HepG2 (cell line): Measurements from ENCODE around the gene TSPYL1. TPM values are rescaled to one million over a fixed set of nuclear protein-coding genes. Genes with fewer than 3 reads are reported as not detected.

Experiments used
- ATAC-seq: fragments of 200-7000 bp; cut with Tn5 transposase; 3 replicates; pipeline ENCODE4 v1.9.1; 2020; ENCODE audit warnings: mild to moderate bottlenecking, moderate library complexity
- BruUV-seq: library from RNA; stranded (reverse); fragments of 400-500 nt; replicated peaks from 2 replicates; lab custom pipeline; 2021; lab: Mats Ljungman, UMichigan
- CTCF ChIA-PET: fragments of 300-600 bp; formaldehyde crosslinking; extraction: SDS; loops from one replicate; lab custom pipeline; 2021; ENCODE audit warnings: low total read pairs, inconsistent platforms, low intra/inter-chr PET ratio; lab: Yijun Ruan, JAX
- POLR2A ChIA-PET: fragments of 350-600 bp; sonication (Branson Sonifier 250); formaldehyde crosslinking; loops from one replicate; lab custom pipeline; 2020; ENCODE audit warnings: antibody characterized with exemption, inconsistent platforms; lab: Yijun Ruan, JAX
- DNase-seq: peaks from one replicate; pipeline ENCODE4 v3.0.0-alpha.2; 2015; ENCODE audit warnings: low spot score
- FAIRE-seq: peaks from 3 replicates; lab custom pipeline; 2011; peaks lifted over from hg19 to GRCh38; lab: Jason Lieb, UNC
- H2AFZ ChIP-seq: one replicate; pipeline ENCODE4 v1.6.1; 2011; ENCODE audit warnings: low read length, inconsistent platforms
- H3K27ac ChIP-seq: fragments of 300-600 bp; 3 replicates; pipeline ENCODE4 v1.8.0; 2011; ENCODE audit warnings: mixed run types, mild to moderate bottlenecking, mixed read lengths, low read length, inconsistent platforms; ENCODE audit not compliant: insufficient read depth; ENCODE audit errors: extremely low read length
- H3K27me3 ChIP-seq, 2 experiments: fragments of 200-600 bp in 1 of 2; 2 replicates in 1 of 2; 3 replicates in 1 of 2; pipeline versions ENCODE4 v1.6.0 to v1.8.0; 2011; ENCODE audit warnings: low read length in 2 of 2, mild to moderate bottlenecking in 2 of 2, moderate library complexity in 2 of 2, inconsistent platforms in 1 of 2; ENCODE audit not compliant: insufficient read depth in 2 of 2, control insufficient read depth in 1 of 2
- H3K36me3 ChIP-seq, 2 experiments: fragments of 200-600 bp in 1 of 2; replicated peaks in 1 of 2; 2 replicates in 1 of 2; 3 replicates in 1 of 2; pipeline versions ENCODE4 v1.5.1 to v1.8.0; 2011; ENCODE audit warnings: low read length in 2 of 2, inconsistent platforms in 1 of 2; ENCODE audit not compliant: insufficient read depth in 2 of 2, control insufficient read depth in 1 of 2
- H3K4me1 ChIP-seq: 2 replicates; pipeline ENCODE4 v1.5.1; 2012; ENCODE audit warnings: low read length, inconsistent platforms; ENCODE audit not compliant: insufficient read depth
- H3K4me2 ChIP-seq: 2 replicates; pipeline ENCODE4 v1.6.0; 2011; ENCODE audit warnings: low read depth, low read length, inconsistent platforms
- H3K4me3 ChIP-seq, 3 experiments: fragments of 200-600 bp in 1 of 3; sonication (generic), shearing (Covaris generic) in 1 of 3; replicated peaks in 1 of 3; 2 replicates each; pipeline ENCODE4 v1.5.1; 2011 to 2016; ENCODE audit warnings: low read length in 3 of 3, inconsistent platforms in 2 of 3, low read depth in 2 of 3, mild to moderate bottlenecking in 2 of 3, control low read depth in 1 of 3, mixed read lengths in 1 of 3; ENCODE audit not compliant: insufficient read depth in 1 of 3
- H3K79me2 ChIP-seq: one replicate; pipeline ENCODE4 v1.6.1; 2011; ENCODE audit warnings: low read length, inconsistent platforms; ENCODE audit not compliant: insufficient read depth
- H3K9ac ChIP-seq: 2 replicates; pipeline ENCODE4 v1.6.0; 2011; ENCODE audit warnings: mild to moderate bottlenecking, low read depth, low read length, inconsistent platforms; ENCODE audit not compliant: insufficient read depth
- H3K9me3 ChIP-seq: 2 replicates; pipeline ENCODE4 v1.5.1; 2012; ENCODE audit warnings: mild to moderate bottlenecking, low read length
- H4K20me1 ChIP-seq: 2 replicates; pipeline ENCODE4 v1.6.0; 2011; ENCODE audit warnings: inconsistent platforms, mild to moderate bottlenecking, low read length, moderate library complexity; ENCODE audit not compliant: insufficient read depth
- ATM ChIP-seq: fragments of 450-650 bp; IDR thresholded peaks from 2 replicates; pipeline ENCODE4 v1.7.1; 2017; ENCODE audit warnings: mild to moderate bottlenecking, borderline replicate concordance
- CEBPG ChIP-seq: IDR thresholded peaks from 2 replicates; pipeline ENCODE4 v1.6.1; 2016
- HNRNPH1 ChIP-seq: fragments of 200-400 bp; formaldehyde crosslinking; optimal IDR thresholded peaks from 2 replicates; pipeline ENCODE3; 2017; ENCODE audit warnings: mild to moderate bottlenecking, low read depth, low read length
- whole genome bisulfite sequencing: methylation state at CpG from one replicate; pipeline ENCODE4 v1.1.6; 2017; ENCODE audit warnings: low lambda C conversion rate; 5-methylcytosine and 5-hydroxymethylcytosine counted together
- in situ Hi-C: cut with HindIII; loops from 2 replicates; pipeline ENCODE4 v1.10.0; 2017; ENCODE audit warnings: low pct_unique_long_range_greater_than_20kb; ENCODE audit not compliant: extremely low pct_ligation_motif_present
- intact Hi-C: fragments of 100-400 bp; cut with micrococcal nuclease; formaldehyde crosslinking; loops from one replicate; pipeline ENCODE4 v1.10.0; 2022; ENCODE audit not compliant: unreplicated experiment
- polyA plus RNA-seq, 8 experiments: library from polyadenylated mRNA; depleted of rRNA in 3 of 8; stranded (reverse) in 7 of 8; unstranded in 1 of 8; fragments of >200 nt; fragmentation: Illumina TruSeq in 4 of 8; extraction: Trizol in 4 of 8; gene quantifications; 2 replicates each; pipeline versions ENCODE4 v1.2.1 to v1.2.3, GENCODE V29; 2011 to 2016; ENCODE audit warnings: low read depth in 4 of 8, missing spikeins in 1 of 8, mixed read lengths in 1 of 8; ENCODE audit not compliant: insufficient read depth in 1 of 8
- total RNA-seq, 5 experiments: library from RNA; depleted of rRNA; stranded (reverse); fragments of >200 nt; fragmentation: Illumina TruSeq; extraction: Trizol; gene quantifications; 2 replicates each; pipeline ENCODE4 v1.2.3, GENCODE V29; 2016; ENCODE audit warnings: low read depth in 1 of 5
- TF ChIP-seq, protein P1 (sequence below): sonication (generic); formaldehyde crosslinking; IDR thresholded peaks from 2 replicates; pipeline ENCODE4 v1.9.0; 2021; ENCODE audit warnings: mild to moderate bottlenecking, missing genetic modification reagents
- TF ChIP-seq, protein P2 (sequence below): sonication (generic); formaldehyde crosslinking; IDR thresholded peaks from 2 replicates; pipeline ENCODE4 v1.8.0; 2022; ENCODE audit warnings: mild to moderate bottlenecking, missing genetic modification reagents, borderline replicate concordance

Gene TSPYL1
- total and polyA plus RNA-seq, 2 of the 13 experiments (the other 11 are each of a cell fraction or from before 2014, with no cell fraction given) = 28.3 to 93.0 TPM

DNA sequence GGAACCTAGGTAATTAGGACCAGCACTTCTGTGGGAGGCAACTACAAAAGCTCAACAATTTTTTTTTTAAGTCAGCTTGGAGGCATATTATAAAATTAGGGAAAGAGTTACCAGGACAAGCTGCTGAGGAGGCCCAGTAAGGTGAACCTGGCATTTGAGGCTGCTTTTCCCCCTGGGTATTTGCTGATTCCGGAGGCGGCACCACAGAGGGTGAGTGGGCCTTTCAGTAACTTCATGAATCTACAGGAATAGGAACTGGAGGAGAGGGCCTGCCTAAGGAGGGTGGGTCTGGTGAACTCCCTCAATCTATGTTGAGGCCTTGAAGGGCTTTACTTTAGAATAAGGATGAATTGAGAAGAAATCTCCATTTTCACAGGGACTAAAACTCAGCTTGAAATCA lies 40.5 kb downstream of the TSPYL1 start:
- ChIA-PET POLR2A (no interaction called here), CTCF (no interaction called here)
- no peak overlapping the region for H3K27ac ChIP-seq
- FAIRE-seq = no peak
- H3K4me1 ChIP-seq = no peaks in the 10 kb centered on the region
- no peak overlapping the region for H3K4me3 ChIP-seq
- no peaks in the 10 kb centered on the region for H3K27me3 ChIP-seq
- BruUV-seq = no TSS peak
- intact Hi-C loops (no loop called here), in situ Hi-C loops (no loop called here)
- no peaks in the 10 kb centered on the region for H4K20me1 ChIP-seq
- H3K4me2 ChIP-seq = no peak overlapping the region
- no peaks in the 10 kb centered on the region for H3K9me3 ChIP-seq
- WGBS = 100% methylated on average over 2 of the region's 2 CpGs
- no peak for ATAC-seq
- H3K36me3 ChIP-seq = peaks cover 5 to 20% of the 10 kb centered on the region in 2 experiments; a peak in 3 of 5 replicates
- DNase-seq = no peak
- no peak for TF ChIP-seq HNRNPH1
- TF ChIP-seq, protein P1, sequence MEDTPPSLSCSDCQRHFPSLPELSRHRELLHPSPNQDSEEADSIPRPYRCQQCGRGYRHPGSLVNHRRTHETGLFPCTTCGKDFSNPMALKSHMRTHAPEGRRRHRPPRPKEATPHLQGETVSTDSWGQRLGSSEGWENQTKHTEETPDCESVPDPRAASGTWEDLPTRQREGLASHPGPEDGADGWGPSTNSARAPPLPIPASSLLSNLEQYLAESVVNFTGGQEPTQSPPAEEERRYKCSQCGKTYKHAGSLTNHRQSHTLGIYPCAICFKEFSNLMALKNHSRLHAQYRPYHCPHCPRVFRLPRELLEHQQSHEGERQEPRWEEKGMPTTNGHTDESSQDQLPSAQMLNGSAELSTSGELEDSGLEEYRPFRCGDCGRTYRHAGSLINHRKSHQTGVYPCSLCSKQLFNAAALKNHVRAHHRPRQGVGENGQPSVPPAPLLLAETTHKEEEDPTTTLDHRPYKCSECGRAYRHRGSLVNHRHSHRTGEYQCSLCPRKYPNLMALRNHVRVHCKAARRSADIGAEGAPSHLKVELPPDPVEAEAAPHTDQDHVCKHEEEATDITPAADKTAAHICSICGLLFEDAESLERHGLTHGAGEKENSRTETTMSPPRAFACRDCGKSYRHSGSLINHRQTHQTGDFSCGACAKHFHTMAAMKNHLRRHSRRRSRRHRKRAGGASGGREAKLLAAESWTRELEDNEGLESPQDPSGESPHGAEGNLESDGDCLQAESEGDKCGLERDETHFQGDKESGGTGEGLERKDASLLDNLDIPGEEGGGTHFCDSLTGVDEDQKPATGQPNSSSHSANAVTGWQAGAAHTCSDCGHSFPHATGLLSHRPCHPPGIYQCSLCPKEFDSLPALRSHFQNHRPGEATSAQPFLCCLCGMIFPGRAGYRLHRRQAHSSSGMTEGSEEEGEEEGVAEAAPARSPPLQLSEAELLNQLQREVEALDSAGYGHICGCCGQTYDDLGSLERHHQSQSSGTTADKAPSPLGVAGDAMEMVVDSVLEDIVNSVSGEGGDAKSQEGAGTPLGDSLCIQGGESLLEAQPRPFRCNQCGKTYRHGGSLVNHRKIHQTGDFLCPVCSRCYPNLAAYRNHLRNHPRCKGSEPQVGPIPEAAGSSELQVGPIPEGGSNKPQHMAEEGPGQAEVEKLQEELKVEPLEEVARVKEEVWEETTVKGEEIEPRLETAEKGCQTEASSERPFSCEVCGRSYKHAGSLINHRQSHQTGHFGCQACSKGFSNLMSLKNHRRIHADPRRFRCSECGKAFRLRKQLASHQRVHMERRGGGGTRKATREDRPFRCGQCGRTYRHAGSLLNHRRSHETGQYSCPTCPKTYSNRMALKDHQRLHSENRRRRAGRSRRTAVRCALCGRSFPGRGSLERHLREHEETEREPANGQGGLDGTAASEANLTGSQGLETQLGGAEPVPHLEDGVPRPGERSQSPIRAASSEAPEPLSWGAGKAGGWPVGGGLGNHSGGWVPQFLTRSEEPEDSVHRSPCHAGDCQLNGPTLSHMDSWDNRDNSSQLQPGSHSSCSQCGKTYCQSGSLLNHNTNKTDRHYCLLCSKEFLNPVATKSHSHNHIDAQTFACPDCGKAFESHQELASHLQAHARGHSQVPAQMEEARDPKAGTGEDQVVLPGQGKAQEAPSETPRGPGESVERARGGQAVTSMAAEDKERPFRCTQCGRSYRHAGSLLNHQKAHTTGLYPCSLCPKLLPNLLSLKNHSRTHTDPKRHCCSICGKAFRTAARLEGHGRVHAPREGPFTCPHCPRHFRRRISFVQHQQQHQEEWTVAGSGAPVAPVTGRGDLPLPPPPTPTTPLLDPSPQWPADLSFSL (CRISPR knock-in tag) = no peak
- TF ChIP-seq, protein P2, sequence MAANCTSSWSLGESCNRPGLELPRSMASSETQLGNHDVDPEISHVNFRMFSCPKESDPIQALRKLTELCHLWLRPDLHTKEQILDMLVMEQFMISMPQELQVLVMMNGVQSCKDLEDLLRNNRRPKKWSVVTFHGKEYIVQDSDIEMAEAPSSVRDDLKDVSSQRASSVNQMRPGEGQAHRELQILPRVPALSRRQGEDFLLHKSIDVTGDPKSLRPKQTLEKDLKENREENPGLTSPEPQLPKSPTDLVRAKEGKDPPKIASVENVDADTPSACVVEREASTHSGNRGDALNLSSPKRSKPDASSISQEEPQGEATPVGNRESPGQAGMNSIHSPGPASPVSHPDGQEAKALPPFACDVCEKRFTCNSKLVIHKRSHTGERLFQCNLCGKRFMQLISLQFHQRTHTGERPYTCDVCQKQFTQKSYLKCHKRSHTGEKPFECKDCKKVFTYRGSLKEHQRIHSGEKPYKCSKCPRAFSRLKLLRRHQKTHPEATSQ = no peak
- no peak for TF ChIP-seq ATM
- no peak for TF ChIP-seq CEBPG
- no peak overlapping the region for H3K9ac ChIP-seq
- H2AFZ ChIP-seq = no peak overlapping the region
- no peaks in the 10 kb centered on the region for H3K79me2 ChIP-seq
